Fibroblast of gingiva (primary cell): Measurements from ENCODE around the gene KLHDC7B.
A peak's percentile ranks its signal among the peaks of the same experiment; 100 is the strongest.
"Not testable (repeated sequence)": the region's sequence is repeated elsewhere in the genome, so short reads cannot be mapped to it uniquely, and the experiment has no call there.

ENCODE experiments used
- DNase-seq: peaks from one replicate; pipeline ENCODE4 v3.0.0-alpha.2; 2011; ENCODE audit warnings: low read depth

The KLHDC7B gene

DNA sequence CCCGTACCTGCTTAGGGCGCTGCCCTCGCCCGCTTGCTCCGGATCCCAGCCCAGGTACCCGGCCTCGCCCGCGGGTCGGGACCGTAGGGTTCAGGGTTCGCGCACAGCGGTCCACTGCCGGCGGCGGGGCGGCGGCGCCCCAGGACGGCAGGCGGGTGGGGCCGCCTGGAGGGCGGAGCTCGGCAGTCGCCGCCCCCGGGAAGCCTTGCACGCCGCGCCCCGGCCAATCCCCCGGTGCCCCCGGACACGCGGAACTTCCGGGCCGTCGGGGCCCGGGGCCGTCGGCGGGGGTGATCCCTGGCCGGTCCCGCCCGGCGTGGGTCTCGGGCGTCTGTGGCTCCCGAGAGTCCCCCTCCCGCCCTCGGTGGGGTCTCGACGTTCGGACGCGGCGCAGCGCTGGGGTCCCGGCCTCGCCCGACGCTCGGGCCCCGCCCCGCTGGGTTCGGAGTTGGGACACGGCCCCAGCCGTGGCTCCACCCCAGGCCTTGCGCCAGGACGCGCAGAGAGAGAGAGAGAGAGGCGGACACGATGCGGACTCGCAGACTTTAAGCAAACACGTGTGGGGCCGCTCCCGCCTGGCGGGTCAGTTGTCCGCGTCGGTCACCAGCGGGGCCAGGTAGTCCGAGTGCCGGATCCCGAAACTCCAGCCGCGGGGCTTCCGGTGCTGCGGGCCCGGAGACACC is 15.7 kb upstream of the KLHDC7B start, which contains the start of gene TYMP:
Gene TYMP (minus strand): TSS at position 116 of the 683 bp plus-strand sequence. CDS start 303 bp downstream, outside the sequence.
- peak; percentile 91 for DNase-seq

DNA sequence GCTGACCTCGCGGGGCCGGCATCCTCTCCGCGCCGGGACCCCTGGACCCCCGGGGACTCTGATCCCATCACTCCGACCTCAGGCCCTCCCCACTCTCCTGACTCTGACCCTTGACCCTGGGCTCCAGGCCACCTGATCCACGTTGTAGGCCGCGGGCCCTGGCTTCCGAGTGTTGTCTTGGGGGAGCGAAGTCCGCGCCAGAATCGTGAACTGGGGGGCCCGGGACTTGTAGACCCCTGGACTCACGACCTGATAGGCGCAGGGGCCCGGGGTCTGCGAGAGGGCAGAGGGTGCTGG is 15.2 kb upstream of the KLHDC7B start:
- no peak for DNase-seq

DNA sequence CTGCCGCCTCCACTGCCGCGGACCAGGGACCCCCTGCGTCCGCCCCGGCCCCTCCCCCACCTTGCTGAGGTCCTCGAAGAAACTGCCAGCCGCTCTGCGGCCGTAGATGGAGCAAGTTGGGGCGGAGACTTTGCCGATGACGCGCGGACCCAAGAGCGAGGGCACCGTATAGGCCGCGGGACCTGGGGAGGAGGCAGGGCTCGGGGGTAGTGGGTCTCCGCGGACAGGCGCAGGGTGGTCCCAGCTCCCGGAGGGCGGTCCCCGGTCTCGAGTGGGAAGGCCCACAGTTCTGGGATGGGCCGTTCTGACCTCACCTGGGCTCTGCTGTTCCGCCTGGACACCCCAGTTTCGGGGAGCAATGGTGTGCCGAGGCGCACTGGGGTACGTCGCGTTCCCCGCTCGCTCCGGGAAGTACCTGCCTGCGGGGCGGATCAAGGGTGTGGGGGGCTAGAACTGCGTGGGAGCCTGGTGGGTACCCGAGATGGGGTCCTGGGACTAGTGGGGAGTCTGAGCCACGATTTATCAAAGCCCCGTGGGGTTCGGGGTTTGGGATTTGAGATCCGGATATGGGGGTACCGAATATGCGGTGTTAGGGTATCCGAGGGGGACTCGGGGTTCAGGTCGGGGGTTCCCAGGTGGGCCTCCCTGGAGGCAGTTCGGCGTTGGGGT is 14.7 kb upstream of the KLHDC7B start:
- peak; percentile 87 for DNase-seq

DNA sequence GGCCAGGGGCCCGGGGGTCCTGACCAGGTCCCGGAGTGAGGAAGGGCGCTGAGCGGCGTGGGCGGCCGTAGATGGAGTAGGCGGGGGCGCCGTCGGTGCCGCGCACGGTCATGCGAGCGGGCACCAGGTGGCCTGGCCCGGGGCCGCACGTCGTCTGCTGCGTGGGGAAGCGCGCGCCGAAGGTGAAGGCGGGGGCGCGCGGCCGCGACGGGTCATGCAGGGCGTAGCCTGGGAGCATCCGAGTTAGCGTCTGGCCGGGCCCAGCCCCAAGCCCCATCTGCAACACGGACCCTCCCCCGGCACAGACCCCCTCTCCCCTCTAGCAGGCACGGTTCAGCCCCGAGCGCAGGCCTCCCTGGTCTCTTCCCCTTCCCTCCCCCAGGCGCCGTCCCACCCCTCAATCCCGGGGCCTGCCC is 14.1 kb upstream of the KLHDC7B start:
- DNase-seq = no peak

DNA sequence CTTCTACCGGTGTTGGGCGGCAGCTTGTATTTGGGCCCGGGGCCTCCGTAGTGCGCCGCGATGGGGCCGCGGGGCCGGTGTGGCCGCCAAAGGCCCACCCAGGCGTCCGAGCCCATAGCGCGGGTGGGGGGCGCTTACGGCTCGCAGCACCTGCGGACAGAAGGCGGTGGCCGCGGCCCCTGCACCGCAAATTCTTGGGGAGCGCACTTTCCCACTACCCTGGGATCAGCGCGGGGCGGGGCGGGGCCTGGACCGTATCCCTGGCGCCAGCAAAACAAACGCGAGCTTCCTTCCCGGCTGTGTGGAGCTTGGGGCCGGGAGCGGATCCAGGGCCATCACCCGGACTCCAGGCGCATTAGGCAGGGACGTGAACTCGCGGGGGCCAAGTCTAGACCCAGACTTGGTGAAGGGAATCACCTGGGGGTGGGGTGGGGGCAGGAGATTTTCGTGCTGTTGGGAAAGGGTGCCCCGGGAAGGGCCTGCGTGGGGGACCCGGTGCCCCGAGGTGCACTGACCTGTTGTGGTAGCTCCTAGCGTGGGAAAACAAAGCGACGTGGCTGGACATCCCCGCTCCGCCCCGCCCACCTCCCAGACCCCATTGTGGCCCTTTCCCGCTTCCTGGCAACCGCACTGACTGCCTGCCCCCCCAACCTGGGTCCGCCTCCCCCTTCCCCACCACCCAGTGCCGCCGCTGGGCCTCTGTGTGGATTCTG is 13.6 kb upstream of the KLHDC7B start:
- DNase-seq = peak; percentile 74

DNA sequence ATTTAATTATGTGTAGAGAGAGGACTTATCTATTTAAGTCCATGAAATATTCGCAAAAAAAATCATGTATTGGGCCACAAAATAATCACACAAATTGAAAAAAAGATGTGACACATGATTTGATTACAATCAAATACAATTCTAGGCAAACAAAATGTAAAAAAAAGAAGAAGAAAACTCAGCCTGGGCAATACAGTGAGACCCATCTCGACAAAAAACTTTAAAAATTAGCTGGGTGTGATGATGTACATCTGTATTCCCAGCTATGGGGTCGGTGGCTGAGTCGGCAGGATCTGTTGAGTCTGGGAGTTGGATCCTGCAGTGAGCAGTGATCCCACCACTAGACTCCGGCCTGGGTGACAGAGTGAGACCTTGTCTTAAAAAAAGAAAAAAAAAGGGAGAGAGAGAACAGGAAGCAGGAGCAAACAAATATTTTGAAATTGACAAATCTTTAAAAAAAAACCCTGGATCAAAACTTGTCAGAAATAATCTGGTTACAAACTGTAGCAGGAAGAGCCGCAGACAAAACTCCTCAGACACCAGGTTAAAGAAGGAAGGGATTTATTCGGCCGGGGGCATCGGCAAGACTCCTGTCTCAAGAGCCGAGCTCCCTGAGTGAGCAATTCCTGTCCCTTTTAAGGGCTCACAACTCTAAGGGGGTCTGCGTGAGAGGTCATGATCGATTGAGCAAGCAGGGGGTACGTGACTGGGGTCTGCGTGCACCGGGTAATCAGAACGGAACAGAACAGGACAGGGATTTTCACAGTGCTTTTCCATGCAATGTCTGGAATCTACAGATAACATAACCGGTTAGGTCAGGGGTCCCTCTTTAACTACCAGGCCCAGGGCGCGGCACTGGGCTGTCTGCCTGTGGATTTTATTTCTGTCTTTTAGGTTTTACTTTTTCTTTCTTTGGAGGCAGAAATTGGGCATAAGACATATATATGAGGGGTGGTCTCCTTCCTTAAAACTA is 12.6 kb upstream of the KLHDC7B start:
- no peak for DNase-seq

DNA sequence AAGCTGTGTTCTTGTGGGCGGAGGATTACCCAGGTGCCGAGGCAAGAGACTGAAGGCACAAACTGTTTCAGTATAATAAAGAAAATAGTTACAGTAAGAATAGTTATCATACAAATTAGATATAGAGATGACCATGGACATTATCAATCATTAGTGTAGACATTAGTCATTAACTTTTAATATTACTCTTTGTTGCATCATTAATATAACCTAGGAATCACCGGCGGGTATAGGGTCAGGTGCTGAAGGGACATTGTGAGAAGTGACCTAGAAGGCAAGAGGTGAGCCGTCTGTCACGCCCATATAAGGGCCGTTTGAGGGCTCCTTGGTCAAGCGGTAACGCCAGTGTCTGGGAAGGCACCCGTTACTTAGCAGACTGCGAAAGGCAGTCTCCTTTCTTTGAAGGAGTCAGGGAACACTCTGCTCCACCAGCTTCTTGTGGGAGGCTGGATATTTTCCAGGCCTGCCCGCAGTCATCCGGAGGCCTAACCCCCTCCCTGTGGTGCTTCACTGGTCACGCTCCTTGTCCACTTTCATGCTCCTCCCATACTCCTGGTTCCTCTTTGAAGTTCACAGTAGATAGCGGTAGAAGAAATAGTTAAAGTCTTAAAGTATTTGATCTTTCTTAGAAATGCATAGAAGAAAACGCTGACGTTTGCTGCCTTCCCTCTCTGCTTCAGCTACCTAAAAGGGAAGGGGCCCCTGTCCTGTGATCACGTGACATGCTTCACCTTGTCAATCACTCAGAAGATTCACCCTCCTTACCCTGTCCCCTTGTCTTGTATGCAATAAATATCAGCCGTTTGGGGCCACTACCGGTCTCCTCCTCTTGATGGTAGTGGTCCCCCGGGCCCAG is 11.6 kb upstream of the KLHDC7B start:
- not testable (repeated sequence) for DNase-seq

DNA sequence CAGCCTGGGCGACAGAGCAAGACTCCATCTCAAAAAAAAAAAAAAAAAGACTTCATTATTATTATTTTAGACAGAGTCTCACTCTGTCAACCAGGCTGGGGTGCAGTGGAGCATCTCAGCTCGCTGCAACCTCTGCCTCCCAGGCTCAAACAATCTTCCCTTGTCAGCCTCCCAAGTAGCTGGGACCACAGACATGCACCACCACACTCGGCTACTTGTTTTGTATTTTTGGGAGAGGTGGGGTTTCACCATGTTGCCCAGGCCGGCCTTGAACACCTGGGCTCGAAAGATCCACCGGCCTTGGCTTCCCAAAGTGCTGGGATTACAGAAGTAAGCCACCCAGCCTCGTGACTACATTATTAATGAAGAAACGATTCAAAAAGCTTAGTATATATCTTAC is 10.6 kb upstream of the KLHDC7B start:
- DNase-seq = no peak

DNA sequence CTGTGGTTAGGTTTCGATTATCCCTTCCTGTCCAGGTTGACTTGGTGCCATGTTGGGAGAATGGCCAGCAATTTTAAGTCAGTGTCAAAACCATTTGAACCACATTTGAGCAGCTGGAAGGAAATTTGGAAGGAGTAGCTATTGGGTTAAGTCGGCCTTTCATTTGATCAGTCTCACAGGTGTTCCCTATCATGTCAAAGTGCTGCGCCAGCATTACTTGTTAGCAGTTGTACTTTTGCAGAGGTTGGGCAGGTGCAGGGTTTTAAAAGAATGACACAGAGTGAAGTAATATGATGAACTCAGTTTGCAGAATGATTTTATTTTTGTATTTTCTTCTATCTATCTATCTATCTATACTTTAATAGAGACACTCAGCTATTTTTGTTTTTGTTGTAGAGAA is 9.5 kb upstream of the KLHDC7B start:
- DNase-seq = no peak

DNA sequence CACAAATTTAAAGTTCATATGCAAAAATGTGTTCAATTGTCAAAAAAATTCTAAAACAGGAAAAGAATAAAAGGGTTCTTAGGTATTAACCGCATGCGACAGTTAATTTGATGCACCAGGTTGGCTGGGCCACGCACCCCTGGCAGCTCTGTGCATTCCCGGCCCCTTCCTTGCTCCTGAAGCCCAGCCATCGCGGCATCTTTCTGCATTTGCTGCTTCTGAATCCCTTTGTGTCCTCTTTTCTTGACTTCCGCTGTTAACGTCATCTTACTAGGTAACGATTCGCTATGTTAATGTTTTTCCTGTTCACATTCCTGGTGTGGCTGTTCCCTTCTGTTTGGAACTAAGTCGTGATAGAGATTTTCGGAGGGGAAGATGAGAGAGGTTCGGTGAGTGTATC is 7.9 kb upstream of the KLHDC7B start:
- DNase-seq = no peak

DNA sequence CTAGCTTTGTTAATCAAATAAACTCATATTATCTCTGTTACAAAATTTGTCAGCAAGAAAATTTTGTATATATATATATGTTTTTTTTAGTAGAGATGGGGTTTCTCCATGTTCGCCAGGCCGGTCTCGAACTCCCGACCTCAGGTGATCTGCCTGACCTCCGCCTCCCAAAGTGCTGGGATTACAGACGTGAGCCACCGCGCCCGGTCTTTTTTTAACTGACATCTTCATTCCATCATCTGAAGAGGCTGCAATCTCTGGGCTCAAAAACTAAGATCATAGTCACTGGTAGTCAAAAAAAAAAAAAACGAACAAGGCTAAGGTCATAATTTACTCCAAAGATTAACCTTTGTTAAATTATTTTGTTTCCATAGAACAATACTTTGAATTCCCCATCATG is 5.3 kb upstream of the KLHDC7B start:
- no peak for DNase-seq

DNA sequence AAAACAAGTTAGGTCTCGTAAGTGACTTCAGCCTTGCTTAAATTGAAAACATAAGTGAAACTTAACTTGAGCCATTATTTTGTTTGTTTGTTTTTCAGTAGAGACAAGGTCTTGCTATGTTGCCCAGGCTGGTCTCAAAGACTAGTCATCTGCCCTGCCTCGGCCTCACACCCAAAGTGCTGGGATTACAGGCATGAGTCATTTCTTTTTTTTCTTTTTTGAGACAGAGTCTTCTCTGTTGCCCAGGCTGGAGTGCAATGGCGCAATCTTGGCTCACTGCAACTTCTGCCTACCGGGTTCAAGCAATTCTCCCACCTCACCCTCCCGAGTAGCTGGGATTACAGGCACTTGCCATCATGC is 4.1 kb upstream of the KLHDC7B start:
- DNase-seq = peak; percentile 98

DNA sequence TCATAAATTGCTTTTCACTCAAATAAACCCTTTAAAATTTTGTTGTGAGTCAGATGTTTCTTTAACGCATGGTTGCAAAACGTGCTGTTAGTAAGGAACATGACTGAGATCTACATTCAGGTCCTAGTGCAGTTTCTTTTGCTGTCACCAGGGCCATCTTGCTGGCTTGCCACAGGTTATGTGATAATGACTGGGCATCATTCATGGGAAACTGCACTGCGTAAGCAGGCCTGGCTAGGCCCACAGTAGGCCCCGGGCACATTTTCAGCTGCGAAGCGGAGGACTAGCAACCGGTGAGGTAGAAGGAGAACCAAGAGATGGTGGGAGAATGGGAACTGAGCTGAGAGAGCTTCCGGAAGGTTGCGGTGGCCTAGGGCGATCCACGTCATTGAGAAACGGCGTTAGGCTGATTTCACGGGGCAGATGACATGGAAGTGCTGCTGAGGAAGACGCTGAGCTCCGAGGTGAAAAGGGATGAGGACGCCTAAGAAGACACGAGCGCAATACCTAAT is 3.2 kb upstream of the KLHDC7B start:
- peak; percentile 40 for DNase-seq

DNA sequence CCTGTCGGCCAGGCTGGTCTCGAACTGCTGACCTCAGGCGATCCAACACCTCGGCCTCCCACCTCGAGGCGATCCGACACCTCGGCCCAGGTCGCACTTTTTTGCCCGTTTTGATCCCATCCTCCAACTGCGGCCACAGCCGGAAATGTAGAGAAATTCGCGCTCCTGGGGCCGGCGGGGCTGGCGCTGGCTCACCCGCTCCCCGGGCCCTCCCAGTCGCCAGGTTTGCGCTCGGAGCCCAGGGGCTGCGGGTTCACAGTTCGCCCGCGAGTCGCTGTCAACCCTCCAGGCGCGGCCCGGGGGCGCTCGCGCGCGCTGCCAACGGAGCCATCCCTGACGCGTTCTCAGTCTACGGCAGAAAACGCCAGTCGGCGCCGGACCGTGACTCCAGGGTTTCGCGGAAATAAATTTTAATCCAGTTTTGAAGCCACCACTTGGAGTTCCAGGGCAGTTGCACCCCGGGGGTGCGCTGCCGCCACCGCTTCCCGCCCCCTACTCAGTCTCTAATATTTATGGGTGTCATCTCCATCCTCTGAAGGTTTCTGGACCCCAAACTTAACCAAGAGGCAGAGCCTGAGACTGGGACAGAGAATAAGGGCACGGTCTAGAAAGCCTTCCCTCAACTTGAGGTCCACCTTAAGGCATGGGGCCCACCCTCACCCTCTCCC is 1.5 kb upstream of the KLHDC7B start:
- DNase-seq = peak; percentile 39

DNA sequence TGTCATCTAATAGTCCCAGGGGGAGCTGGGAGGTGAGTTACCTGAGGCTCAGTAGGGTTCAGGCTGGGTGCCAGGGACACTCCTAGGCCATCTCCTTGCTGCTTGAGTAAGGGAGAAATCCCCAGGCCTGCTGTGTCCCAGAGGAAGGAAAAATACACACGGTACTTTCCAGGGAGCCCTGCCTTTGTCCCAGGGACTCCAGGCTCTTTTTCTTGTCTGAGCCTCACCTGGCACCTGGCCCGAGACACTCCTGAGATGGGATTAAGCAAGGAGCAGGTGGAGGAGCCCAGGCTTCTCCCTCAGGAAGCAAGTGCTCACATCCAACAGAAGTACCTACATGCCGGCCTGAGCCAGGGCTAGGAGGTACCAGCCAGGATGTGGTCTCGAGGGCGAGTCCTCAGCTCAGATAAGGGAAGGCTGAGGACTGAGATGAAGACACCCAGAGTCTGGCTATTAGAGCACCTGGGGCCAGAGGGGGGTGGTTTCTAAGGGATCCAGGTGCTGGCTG is 899 bp upstream of the KLHDC7B start:
- no peak for DNase-seq

DNA sequence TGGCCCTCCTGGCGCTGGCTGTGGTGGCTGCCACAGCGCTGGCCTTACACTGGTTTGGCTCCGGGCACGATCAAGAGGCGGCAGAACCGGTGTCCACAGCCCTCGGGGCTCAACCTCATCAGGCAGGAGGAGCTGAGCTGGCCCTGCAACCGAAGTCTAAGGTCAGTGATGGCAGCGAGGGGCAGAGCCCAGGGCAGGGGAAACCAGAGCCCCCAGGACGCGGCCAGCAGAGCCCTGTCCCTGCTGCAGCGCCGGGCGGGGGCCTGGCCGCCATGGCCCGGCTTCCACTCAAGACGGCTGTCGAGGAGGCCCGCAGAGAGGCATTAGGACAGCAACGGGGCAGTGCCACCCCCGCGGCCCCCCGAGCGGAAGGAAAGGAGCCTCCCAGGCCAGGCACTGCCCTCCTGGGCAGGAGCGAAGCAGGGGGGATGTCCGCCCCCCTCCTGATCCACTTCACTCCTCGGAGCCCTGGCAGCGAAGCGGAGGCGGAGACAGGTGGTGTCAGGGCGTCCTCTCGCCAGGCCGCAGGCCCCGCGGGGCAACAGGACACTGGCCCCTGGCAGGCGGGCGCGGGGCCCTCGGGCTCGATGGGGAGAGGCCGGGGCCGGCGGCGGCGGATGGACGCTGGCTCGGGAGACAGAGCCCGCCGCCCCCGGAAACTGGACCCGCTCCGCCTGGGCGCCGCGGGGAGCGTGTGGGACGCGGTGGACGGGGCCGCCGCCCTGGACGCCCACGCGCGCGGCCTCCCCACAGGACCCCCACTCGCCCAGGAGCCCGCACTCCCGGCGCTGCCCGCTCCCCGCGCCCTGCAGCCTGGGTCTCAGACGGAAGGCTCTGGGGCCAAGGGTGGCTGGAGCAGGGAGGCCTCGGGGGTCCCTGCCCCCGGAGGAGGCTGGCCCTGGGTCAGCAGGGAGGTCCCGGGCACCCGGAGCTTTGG is 895 bp downstream of the KLHDC7B start:
- DNase-seq = no peak

DNA sequence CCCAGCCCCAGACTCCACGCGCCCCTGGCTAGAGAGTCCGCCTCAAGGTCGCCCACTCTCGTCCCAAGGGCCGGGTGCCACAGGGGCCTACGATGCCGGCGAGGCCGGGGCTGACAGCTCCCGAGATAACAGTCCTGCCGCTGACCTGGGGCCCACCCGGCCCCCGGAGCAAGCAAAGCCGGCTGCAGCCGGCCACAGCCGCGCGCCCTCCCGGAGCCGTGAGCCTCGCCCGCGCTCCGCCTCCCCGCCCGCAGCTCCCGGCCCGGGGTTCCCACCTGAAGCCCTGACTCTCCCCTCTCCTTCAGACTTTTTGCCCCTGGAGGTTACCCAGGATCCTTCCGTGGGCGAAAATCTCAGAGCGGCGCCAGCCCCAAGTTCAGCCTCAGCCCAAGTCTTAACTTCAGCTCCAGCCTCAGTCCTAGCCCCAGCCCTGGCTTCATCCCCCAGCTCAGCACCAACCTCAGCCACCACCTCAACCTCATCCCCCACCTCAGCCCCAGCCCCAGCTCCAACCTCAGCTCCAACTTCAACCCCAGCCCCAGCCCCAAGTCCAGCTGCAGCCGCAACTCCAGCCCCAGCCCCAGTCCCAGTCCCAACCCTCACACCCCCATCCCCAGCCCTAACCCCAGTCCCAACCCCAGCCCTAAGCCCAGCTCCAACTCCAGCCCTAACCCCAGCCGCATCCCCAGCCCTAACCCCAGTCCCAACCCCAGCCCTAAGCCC is 1.7 kb downstream of the KLHDC7B start:
- no peak for DNase-seq
